PFSK-1 (cell line): ENCODE data around the gene TEX29.

Experiments used
- POLR2AphosphoS5 ChIP-seq: IDR thresholded peaks from 2 replicates; pipeline ENCODE4 v1.6.1; 2012; ENCODE audit warnings: low read depth, mild to moderate bottlenecking, control low read depth, low read length, moderate library complexity
- TAF1 ChIP-seq: IDR thresholded peaks from 2 replicates; pipeline ENCODE4 v1.6.1; 2012; ENCODE audit warnings: low read length, control low read depth, borderline replicate concordance; ENCODE audit not compliant: insufficient read depth
- TF ChIP-seq, protein P1 (sequence below), 2 experiments: IDR thresholded peaks; 2 replicates each; pipeline versions ENCODE4 v1.6.1 to v1.8.0; 2011 to 2012; ENCODE audit warnings: low read depth in 2 of 2, low read length in 2 of 2, control low read depth in 1 of 2, inconsistent platforms in 1 of 2, mild to moderate bottlenecking in 1 of 2, moderate library complexity in 1 of 2; ENCODE audit not compliant: insufficient read depth in 1 of 2

DNA sequence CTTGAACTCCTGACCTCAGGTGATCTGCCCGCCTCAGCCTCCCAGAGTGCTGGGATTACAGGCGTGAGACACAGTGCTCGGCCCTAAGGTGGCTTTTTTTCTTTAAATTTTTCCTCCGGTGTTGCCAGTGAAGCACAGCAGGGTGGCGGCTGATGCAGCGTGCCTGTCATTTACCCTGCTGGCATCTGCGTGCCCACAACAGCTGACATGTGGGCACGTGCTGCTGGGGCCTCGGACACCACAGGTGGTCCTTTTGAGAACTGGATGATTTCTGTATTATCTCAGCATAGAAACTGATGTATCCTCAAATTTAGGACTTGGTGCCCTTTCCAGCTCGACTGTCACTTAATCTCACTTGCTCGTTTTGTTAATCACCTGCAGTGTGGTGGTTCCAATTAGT lies 31.2 kb upstream of the TEX29 start:
- TF ChIP-seq TAF1 = no peak
- no peak for TF ChIP-seq POLR2AphosphoS5
- TF ChIP-seq, protein P1, sequence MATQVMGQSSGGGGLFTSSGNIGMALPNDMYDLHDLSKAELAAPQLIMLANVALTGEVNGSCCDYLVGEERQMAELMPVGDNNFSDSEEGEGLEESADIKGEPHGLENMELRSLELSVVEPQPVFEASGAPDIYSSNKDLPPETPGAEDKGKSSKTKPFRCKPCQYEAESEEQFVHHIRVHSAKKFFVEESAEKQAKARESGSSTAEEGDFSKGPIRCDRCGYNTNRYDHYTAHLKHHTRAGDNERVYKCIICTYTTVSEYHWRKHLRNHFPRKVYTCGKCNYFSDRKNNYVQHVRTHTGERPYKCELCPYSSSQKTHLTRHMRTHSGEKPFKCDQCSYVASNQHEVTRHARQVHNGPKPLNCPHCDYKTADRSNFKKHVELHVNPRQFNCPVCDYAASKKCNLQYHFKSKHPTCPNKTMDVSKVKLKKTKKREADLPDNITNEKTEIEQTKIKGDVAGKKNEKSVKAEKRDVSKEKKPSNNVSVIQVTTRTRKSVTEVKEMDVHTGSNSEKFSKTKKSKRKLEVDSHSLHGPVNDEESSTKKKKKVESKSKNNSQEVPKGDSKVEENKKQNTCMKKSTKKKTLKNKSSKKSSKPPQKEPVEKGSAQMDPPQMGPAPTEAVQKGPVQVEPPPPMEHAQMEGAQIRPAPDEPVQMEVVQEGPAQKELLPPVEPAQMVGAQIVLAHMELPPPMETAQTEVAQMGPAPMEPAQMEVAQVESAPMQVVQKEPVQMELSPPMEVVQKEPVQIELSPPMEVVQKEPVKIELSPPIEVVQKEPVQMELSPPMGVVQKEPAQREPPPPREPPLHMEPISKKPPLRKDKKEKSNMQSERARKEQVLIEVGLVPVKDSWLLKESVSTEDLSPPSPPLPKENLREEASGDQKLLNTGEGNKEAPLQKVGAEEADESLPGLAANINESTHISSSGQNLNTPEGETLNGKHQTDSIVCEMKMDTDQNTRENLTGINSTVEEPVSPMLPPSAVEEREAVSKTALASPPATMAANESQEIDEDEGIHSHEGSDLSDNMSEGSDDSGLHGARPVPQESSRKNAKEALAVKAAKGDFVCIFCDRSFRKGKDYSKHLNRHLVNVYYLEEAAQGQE (IDR thresholded peaks at IDR 0.05; ENCODE audit: insufficient read depth in 1 of 2, low read depth in 2 of 2, low read length in 2 of 2) = no peak
